RCC 7860 (cell line): ENCODE data around the gene ARHGAP15.

Experiments used
- DNase-seq: peaks from one replicate; pipeline ENCODE4 v3.0.0-alpha.2; 2015; ENCODE audit warnings: low spot score
- FAIRE-seq: peaks from 2 replicates; lab custom pipeline; 2012; peaks lifted over from hg19 to GRCh38; lab: Jason Lieb, UNC

ARHGAP15 gene

DNA sequence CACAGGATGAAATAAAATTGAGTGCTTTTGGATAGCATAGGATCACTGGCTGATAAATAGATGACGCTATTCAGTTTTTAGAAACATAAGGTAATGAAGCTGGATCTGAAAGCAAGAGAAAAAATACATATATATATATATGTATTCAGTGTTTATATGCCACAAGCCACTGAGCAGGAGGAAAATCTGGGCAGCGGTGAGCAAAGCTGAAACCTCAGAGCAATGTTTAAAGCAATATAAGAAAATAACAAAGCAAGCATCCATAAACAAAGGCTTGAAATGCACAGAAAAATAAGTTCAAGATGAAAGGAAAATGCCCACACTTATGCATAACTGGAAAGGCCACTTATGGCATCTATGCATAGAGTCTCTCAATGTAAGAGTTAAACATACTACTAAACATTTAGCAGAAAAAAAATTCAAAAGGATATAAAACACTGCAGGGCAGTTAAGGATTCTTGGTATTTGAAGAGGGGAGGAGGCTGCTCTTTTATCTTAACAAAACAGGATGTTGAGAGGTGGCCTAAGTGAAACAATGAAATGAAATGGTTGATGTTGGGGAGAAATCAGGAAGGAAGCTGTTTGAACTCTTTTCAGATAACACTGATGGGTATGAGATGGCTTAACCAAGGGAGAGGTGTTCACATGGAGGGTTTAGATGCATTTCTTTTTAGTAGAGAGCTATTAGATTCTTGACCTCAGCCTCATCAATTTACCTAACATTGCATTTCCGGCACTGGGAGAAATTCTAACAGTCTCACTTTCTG, 129.1 kb downstream of the ARHGAP15 start:
- FAIRE-seq: no peak
- no peak for DNase-seq

GRCh38 chr2:143259368-143259958, 130.2 kb downstream of the ARHGAP15 start:
- DNase-seq (peak; percentile 40), FAIRE-seq (peak; percentile 76)

DNA sequence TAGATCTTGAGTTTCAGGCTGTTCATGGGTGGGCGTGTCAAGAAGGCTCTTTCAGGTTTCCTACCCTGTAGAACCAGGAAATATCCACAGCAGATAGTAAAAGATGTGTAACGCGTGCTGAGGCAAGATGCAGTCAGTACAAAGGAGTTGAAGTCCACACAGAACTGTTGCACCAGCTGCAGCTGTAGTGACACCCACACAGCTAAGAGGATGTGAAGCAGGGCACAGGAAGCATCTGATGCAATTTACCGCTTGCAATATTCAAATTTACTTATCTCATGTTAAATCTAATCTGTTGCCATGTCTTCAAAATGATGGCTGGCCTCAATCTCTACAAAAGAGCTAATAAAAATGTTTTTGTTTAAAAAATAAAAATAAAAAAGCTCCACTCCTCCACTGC, 132.8 kb downstream of the ARHGAP15 start:
- FAIRE-seq (no peak), DNase-seq (no peak)

GRCh38 chr2:143262389-143262788, 133.2 kb downstream of the ARHGAP15 start:
- FAIRE-seq: no peak

GRCh38 chr2:143263066-143263625, 133.9 kb downstream of the ARHGAP15 start:
- no peak for FAIRE-seq
- no peak for DNase-seq

More at GRCh38 chr2:143262389-143262788, 133.2 kb downstream of the ARHGAP15 start:
- no peak for DNase-seq

DNA sequence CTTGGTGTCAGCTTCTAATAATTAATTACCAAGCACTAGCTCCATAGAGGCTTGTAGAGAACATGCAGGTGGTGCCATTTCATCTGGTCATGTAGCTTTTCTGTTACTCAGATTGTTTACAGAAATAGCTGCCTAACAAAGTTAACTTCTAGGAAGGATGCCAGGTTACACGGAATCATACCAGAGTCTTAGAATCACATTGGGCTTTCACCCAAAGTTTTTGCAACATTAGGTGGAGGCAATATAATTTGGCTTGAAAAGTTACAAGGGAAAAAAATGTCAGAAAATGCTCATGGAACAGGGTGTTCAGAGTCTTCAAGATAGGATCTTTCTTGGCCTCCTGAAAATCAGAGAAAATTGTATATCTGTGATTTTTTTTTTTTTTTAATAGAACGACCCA, 135.6 kb downstream of the ARHGAP15 start:
- FAIRE-seq (no peak), DNase-seq (no peak)

DNA sequence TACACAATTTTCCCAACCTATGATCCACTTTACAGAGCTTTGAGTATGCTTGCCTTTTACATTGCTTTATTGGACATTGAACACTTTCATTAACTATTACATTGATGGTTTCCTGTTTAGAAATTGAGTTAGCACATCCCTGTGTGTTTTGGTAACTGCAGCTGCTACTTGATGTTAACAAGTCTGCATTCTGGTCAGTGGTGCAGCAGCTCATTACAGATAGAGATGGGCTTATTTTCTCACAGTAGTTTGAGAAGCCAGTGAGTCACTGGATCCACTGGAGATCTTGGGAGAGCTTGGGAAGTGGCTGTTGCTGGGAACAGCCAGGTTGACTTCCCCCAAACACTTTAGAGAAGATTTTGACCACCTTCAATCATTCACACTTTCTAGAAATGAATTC, 150.5 kb downstream of the ARHGAP15 start:
- no peak for DNase-seq
- no peak for FAIRE-seq

DNA sequence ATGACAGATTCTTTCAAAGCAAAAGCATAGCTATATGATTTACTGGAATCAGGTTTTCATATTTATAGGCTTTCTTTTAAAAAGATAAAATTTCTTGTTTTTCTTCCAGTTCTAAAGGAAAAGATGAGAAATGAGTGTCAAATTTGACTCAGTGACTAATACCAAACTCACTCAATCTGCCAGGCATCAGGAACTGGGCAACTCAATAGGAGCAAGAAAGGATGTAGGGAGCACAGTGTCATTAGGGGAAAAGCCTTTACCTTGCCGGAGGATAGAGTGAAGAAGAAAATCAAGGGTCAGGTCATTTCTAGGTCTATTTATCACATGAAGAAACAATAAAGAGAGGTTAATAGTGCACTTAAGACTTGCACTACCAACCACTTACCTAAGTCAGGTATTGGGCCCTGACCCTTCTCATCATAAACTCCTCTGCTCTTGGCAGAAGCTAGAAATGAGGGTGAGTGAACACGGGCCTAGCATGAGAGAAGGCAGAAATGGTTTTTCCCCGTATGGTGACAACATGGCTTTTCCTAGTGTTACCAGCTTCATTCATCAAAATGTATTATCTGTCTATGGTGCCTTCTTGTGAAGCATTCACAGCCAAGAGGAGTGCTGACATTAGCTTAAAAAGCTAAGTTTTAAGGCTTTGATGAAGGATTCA, 151.0 kb downstream of the ARHGAP15 start:
- DNase-seq: no peak
- no peak for FAIRE-seq

GRCh38 chr2:143282684-143283083, 153.5 kb downstream of the ARHGAP15 start:
- no peak for DNase-seq
- FAIRE-seq: no peak

DNA sequence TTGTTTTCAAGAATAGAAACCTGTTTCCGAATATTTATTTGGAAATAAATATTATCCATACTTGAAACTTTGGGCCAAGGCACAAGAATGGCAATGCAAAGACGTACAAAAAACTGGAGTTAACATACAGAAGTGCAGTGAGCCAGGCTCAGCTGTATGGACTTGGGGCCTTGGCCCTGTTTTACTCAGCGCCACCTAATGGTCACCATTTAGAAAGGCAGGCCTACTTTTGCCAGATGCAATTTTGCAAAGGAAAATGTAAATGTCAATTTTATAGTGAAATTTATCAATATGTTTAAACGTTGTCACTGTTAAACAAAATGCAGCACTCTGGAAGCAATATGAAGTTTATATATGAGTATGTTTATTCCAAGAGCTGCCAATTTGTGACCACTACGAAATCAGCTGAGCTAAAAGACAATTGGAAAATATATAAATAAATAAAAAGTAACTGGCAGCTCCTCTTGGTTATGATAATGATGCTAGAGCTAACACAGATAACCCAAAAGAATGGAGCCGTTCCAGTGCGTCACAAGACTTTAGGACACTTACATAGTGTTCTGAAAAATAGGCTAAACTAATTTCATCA, 155.0 kb downstream of the ARHGAP15 start:
- FAIRE-seq: peak; percentile 21
- peak; percentile 13 for DNase-seq

- no peak for DNase-seq
- FAIRE-seq: no peak
These were observed 159.8 kb downstream of the ARHGAP15 start for GRCh38 chr2:143289025-143289424.

DNA sequence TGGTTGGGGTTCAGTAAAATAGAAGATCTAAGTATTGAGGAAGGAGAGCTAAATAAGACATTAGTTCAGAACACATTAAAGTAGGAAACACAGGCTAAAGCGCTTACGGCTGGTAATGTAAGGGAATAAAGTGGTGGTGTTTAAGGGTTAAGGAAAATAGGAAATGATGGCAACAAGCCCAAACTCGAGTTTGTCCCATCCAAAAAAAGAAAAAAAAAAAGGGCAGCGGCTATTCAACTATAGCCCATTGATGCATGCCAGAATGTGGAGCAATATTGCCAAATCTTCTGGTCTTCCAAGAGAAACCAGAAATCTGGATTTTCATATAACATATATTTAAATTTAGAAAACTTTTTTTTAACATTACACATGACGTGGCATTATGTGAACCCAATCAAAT, 161.0 kb downstream of the ARHGAP15 start:
- DNase-seq (no peak), FAIRE-seq (no peak)

GRCh38 chr2:143294068-143294467, 164.8 kb downstream of the ARHGAP15 start:
- FAIRE-seq (no peak), DNase-seq (no peak)

DNA sequence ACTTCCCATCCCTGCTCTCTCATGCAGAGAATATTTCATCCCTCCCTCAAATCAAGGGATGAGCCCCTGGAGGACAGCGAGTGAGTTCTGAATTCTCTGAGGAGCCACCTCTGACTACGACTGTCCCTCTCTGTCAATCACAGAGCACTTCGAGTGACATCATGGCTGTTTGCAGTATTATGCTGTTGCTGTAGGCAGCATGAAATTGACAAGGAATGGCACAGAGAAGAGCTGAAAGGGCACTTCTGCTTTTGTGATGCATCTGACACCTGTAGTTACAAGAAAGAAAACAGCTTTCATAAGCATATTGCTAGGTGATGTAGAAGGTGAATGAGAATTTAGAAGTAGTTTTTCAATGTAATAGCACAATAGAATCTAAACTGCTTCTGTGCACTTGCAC, 166.9 kb downstream of the ARHGAP15 start:
- FAIRE-seq: no peak

GRCh38 chr2:143297182-143297581, 168.0 kb downstream of the ARHGAP15 start:
- FAIRE-seq (no peak), DNase-seq (no peak)

More for the DNA sequence above, 166.9 kb downstream of the ARHGAP15 start:
- no peak for DNase-seq

- FAIRE-seq: no peak
These were observed 171.3 kb downstream of the ARHGAP15 start for GRCh38 chr2:143300536-143300935.

GRCh38 chr2:143311426-143311825, 182.2 kb downstream of the ARHGAP15 start:
- no peak for DNase-seq
- no peak for FAIRE-seq

More at GRCh38 chr2:143300536-143300935, 171.3 kb downstream of the ARHGAP15 start:
- DNase-seq: no peak

DNA sequence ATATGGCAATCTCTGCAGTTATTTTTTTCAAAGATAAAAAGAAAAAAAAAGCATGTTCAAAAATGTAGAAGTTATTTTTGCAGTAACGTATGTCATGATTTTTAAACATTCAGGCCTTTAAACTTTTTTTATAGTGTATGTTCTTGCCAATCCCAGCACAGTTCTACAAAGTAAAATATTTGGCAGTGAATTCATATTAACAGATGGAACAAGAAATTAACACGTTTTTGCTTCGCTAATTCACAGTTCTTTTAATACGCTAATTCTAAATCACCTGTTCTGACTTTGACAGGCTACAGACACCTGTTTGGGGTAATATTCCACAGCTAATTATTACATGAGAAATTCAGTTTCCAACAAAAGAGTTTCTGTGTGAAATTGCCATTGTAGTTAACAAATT, 183.2 kb downstream of the ARHGAP15 start:
- DNase-seq: no peak
- FAIRE-seq: no peak

DNA sequence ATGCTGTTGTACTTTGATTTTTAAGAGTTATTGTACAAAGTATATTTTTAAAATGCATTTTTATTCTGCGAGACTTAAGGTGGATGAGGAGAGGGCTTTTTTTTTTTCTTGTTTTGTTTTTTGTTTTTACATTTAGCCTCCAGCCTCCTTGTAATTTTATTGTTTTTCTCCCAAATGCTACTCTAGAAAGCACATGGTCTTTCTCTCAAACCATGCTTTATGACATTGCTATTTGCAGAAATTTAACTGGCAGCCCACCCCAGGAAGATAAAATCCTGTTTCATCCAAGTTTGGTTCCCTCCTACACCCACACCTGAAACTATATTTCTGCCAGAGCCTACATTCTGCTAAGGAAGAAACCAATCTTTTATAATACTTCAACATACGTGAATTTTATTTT, 184.6 kb downstream of the ARHGAP15 start:
- no peak for DNase-seq

DNA sequence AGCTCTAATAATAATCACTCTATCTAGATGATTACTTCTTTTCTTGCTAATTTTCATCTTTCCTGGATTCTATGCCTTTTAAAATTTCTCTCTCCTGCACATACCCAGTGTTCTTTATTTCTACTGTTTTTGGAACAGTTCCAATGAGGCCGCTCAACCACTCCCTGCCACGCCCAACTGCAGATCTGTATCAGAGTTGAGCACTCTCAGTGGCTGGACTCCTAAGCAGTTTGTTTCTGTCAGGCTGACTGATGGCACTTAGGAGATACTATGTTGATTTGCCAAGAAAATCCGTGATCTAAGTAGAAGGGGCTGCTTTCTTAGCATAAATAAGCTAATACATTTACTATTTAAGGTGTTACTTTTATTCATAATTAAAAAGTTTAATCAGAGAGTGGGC, 192.8 kb downstream of the ARHGAP15 start:
- DNase-seq: no peak
- FAIRE-seq: no peak

More for the DNA sequence above, 184.6 kb downstream of the ARHGAP15 start:
- no peak for FAIRE-seq

GRCh38 chr2:143329288-143329687, 200.1 kb downstream of the ARHGAP15 start:
- DNase-seq: no peak
- FAIRE-seq: no peak
